Measurements from ENCODE around the gene CISD1. TPM values are rescaled to one million over a fixed set of nuclear protein-coding genes. Genes with fewer than 3 reads are reported as not detected.
"Not testable (repeated sequence)": the region's sequence is repeated elsewhere in the genome, so short reads cannot be mapped to it uniquely, and the experiment has no call there.

CISD1 gene
- total RNA-seq, 4 donors from 2014 or later: 3.7 to 32.2 (median 28.1) TPM

DNA sequence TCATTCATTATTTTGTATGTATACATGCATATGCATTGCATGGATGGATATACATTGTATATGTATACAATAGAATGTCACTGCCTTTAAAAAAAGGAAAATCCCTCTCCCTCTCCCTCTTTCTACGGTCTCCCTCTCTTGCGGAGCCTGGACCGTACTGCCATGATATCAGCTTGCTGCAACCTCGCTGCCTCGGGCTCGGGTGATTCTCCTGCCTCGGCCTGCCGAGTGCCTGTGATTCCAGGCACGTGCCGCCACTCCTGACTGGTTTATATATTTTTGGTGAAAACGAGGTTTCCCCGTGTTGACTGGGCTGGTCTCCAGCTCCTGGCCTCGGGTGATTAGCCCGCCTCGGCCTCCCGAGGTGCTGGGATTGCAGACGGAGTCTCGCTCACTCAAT is 25.7 kb upstream of the CISD1 start:
- H3K36me3 ChIP-seq: no peaks in the 10 kb centered on the region
- in situ Hi-C loops (cut with MboI; ENCODE audit: low pct_ligation_motif_present in 1 of 4, low pct_unique_long_range_greater_than_20kb in 1 of 4, low sequenced_read_pairs in 3 of 4): no loop called here
- H3K27ac ChIP-seq: no peak overlapping the region
- H3K4me1 ChIP-seq: no peaks in the 10 kb centered on the region
- 96 to 98% methylated on average over 10 to 18 of the region's 18 CpGs for WGBS, 2 donors (ENCODE audit: low coverage in 1 of 2)
- no peak for DNase-seq
- no peak for TF ChIP-seq POLR2A (IDR thresholded peaks at IDR 0.05)
- no peak for TF ChIP-seq POLR2AphosphoS5 (IDR thresholded peaks at IDR 0.05)
- TF ChIP-seq CTCF (IDR thresholded peaks at IDR 0.05): no peak
- TF ChIP-seq EP300 (IDR thresholded peaks at IDR 0.05; ENCODE audit: low read depth): no peak
- H3K4me3 ChIP-seq: no peak overlapping the region
- H3K27me3 ChIP-seq: no peaks in the 10 kb centered on the region
- intact Hi-C loops (cut with DNase I; ENCODE audit: low total_unique reads): no loop called here
- no peaks in the 10 kb centered on the region for H3K9me3 ChIP-seq

DNA sequence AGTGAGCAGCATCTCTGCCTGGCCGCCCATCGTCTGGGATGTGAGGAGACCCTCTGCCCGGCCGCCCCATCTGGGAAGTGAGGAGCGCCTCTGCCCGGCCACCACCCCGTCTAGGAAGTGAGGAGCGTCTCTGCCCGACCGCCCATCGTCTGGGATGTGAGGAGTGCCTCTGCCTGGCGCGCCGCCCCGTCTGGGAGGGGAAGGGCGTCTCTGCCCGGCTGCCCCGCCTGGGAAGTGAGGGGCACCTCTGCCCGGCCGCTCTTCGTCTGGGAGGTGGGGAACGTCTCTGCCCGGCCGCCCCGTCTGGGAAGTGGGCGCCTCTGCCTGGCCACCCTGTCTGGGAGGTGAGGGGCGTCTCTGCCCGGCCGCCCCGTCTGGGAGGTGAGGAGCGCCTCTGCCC is 25.2 kb upstream of the CISD1 start:
- DNase-seq; H3K36me3 ChIP-seq; in situ Hi-C loops (cut with MboI; ENCODE audit: low pct_ligation_motif_present in 1 of 4, low pct_unique_long_range_greater_than_20kb in 1 of 4, low sequenced_read_pairs in 3 of 4); H3K4me1 ChIP-seq; H3K27ac ChIP-seq; intact Hi-C loops (cut with DNase I; ENCODE audit: low total_unique reads); H3K9me3 ChIP-seq; H3K4me3 ChIP-seq; H3K27me3 ChIP-seq: not testable (repeated sequence)
- WGBS, 2 donors (ENCODE audit: low coverage in 1 of 2): 93% methylated on average over 19 of the region's 31 CpGs; no CpG with 5 or more reads in 1 of the 2 donors

DNA sequence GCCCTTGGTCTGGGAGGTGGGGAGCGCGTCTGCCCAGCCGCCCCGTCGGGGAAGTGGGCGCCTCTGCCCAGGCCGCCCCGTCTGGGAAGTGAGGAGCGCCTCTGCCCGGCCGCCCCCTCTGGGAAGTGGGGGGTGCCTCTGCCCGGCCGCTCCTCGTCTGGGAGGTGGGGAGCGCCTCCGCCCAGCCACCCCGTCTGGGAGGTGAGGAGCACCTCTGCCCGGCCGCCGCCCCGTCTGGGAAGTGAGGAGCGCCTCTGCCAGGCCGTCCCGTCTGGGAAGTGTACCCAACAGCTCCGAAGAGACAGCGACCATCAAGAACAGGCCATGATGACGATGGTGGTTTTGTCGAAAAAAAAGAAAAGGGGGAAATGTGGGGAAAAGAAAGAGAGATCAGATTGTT is 24.7 kb upstream of the CISD1 start:
- H3K4me1 ChIP-seq; intact Hi-C loops (cut with DNase I; ENCODE audit: low total_unique reads); in situ Hi-C loops (cut with MboI; ENCODE audit: low pct_ligation_motif_present in 1 of 4, low pct_unique_long_range_greater_than_20kb in 1 of 4, low sequenced_read_pairs in 3 of 4); DNase-seq; H3K27me3 ChIP-seq; H3K4me3 ChIP-seq; H3K9me3 ChIP-seq; H3K27ac ChIP-seq; H3K36me3 ChIP-seq: not testable (repeated sequence)
- 98% methylated on average over 15 of the region's 28 CpGs; no CpG with 5 or more reads in 1 of the 2 donors for WGBS, 2 donors (ENCODE audit: low coverage in 1 of 2)

- in situ Hi-C loops (cut with MboI; ENCODE audit: low pct_ligation_motif_present in 1 of 4, low pct_unique_long_range_greater_than_20kb in 1 of 4, low sequenced_read_pairs in 3 of 4); H3K27me3 ChIP-seq; intact Hi-C loops (cut with DNase I; ENCODE audit: low total_unique reads); H3K27ac ChIP-seq; H3K4me1 ChIP-seq; H3K4me3 ChIP-seq; H3K36me3 ChIP-seq; DNase-seq; H3K9me3 ChIP-seq: not testable (repeated sequence)
- WGBS, 2 donors (ENCODE audit: low coverage in 1 of 2): 67 to 94% methylated on average over 1 to 3 of the region's 3 CpGs
Observed at GRCh38 chr10:58244666-58245065, 24.3 kb upstream of the CISD1 start.

- no peak overlapping the region for H3K4me3 ChIP-seq
- no peak for TF ChIP-seq CTCF (IDR thresholded peaks at IDR 0.05)
- no peak for TF ChIP-seq POLR2AphosphoS5 (IDR thresholded peaks at IDR 0.05)
- no peak for TF ChIP-seq POLR2A (IDR thresholded peaks at IDR 0.05)
- no peak for TF ChIP-seq EP300 (IDR thresholded peaks at IDR 0.05; ENCODE audit: low read depth)
- 50 to 98% methylated on average over 2 to 4 of the region's 4 CpGs for WGBS, 2 donors (ENCODE audit: low coverage in 1 of 2)
- no peak for DNase-seq
- in situ Hi-C loops (cut with MboI; ENCODE audit: low pct_ligation_motif_present in 1 of 4, low pct_unique_long_range_greater_than_20kb in 1 of 4, low sequenced_read_pairs in 3 of 4) (no loop called here), intact Hi-C loops (cut with DNase I; ENCODE audit: low total_unique reads) (no loop called here)
- no peaks in the 10 kb centered on the region for H3K27me3 ChIP-seq
- H3K36me3 ChIP-seq: no peaks in the 10 kb centered on the region
- H3K9me3 ChIP-seq: no peaks in the 10 kb centered on the region
- no peak overlapping the region for H3K27ac ChIP-seq
- H3K4me1 ChIP-seq: no peaks in the 10 kb centered on the region
Observed at GRCh38 chr10:58253184-58253583, 15.8 kb upstream of the CISD1 start.

DNA sequence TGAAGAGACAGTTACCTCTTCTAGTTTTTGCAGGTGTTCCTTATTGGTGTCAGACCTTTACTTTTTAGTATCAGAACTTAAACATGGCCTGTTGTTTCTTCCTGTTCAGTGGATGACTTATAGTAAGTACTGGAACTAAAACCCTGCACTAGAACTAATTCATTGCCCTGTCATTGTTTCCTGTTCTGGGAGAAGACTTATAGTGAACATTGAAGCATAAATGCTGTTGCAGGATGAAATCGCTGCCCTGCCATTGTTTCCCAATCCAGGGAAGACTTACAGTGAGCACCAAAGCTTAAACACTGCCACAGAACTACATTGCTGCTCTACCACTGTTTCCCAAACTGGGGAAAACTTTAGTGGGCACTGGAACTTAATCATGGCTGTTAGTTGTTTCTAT is 14.3 kb upstream of the CISD1 start:
- no peak overlapping the region for H3K27ac ChIP-seq
- intact Hi-C loops (cut with DNase I; ENCODE audit: low total_unique reads) (no loop called here), in situ Hi-C loops (cut with MboI; ENCODE audit: low pct_ligation_motif_present in 1 of 4, low pct_unique_long_range_greater_than_20kb in 1 of 4, low sequenced_read_pairs in 3 of 4) (no loop called here)
- H3K36me3 ChIP-seq: no peaks in the 10 kb centered on the region
- no peak for TF ChIP-seq POLR2AphosphoS5 (IDR thresholded peaks at IDR 0.05)
- TF ChIP-seq EP300 (IDR thresholded peaks at IDR 0.05; ENCODE audit: low read depth): no peak
- no peaks in the 10 kb centered on the region for H3K9me3 ChIP-seq
- no peak overlapping the region for H3K4me3 ChIP-seq
- WGBS, 2 donors (ENCODE audit: low coverage in 1 of 2): 0 to 100% methylated on average over 1 of the region's 1 CpG
- DNase-seq: no peak
- H3K4me1 ChIP-seq: no peaks in the 10 kb centered on the region
- no peaks in the 10 kb centered on the region for H3K27me3 ChIP-seq

DNA sequence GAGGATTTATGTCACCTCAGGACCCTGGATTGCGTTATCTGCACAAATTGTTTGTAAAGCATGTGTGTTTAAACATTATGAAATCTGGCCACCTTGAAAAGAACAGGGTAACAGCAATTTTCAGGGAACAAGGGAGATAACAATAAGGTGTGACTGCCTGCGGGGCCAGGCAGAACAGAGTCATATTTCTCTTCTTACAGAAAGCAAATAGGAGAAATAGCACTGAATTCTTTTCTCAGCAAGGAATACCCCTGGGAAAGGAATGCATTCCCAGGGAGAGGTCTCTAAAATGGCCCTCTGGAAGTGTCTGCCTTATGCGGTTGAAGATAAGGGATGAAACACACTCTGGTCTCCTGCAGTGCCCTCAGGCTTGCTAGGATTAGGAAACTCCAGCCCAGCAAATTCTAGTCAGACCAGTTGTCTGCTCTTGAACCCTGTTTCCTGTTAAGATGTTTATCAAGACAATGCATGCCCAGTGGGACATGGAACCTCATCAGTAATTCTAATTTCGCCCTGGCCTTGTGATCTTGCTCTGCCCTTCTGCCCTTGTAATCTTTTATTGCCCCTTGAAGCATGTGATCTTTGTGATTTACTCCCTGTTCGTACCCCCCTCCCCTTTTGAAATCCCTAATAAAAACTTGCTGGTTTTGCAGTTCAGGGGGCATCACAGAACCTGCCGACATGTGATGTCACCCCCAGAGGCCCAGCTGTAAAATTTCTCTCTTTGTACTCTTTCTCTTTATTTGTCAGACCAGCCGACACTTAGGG is 12.8 kb upstream of the CISD1 start:
- H3K4me1 ChIP-seq; H3K27me3 ChIP-seq; in situ Hi-C loops (cut with MboI; ENCODE audit: low pct_ligation_motif_present in 1 of 4, low pct_unique_long_range_greater_than_20kb in 1 of 4, low sequenced_read_pairs in 3 of 4); H3K36me3 ChIP-seq; H3K27ac ChIP-seq; H3K4me3 ChIP-seq; intact Hi-C loops (cut with DNase I; ENCODE audit: low total_unique reads); H3K9me3 ChIP-seq; DNase-seq: not testable (repeated sequence)
- 77 to 91% methylated on average over 3 to 7 of the region's 7 CpGs for WGBS, 2 donors (ENCODE audit: low coverage in 1 of 2)

All from transverse colon (tissue), 4 donors.